HEK293 (cell line): ENCODE data around the gene GNG7.

Experiments used
- KLF1 ChIP-seq: fragments of 450-650 bp; formaldehyde crosslinking; IDR thresholded peaks from 2 replicates; pipeline ENCODE4 v1.5.1; 2016; ENCODE audit warnings: missing biosample characterization, missing genetic modification characterization
- KLF17 ChIP-seq: fragments of 450-650 bp; formaldehyde crosslinking; IDR thresholded peaks from 2 replicates; pipeline ENCODE4 v1.5.1; 2016; ENCODE audit warnings: missing biosample characterization, missing genetic modification characterization
- OSR2 ChIP-seq: fragments of 450-650 bp; formaldehyde crosslinking; IDR thresholded peaks from 2 replicates; pipeline ENCODE4 v1.5.1; 2016; ENCODE audit warnings: missing biosample characterization, missing genetic modification characterization
- PRDM1 ChIP-seq: fragments of 450-650 bp; formaldehyde crosslinking; IDR thresholded peaks from 2 replicates; pipeline ENCODE4; 2016; ENCODE audit warnings: missing biosample characterization, missing genetic modification characterization
- PRDM10 ChIP-seq: fragments of 450-650 bp; formaldehyde crosslinking; IDR thresholded peaks from 2 replicates; pipeline ENCODE4 v1.5.1; 2016; ENCODE audit warnings: missing biosample characterization, missing genetic modification characterization
- WT1 ChIP-seq: fragments of 450-650 bp; formaldehyde crosslinking; IDR thresholded peaks from 2 replicates; pipeline ENCODE4 v1.5.1; 2016; ENCODE audit warnings: missing biosample characterization, missing genetic modification characterization
- YY1 ChIP-seq: fragments of 450-650 bp; formaldehyde crosslinking; IDR thresholded peaks from 2 replicates; pipeline ENCODE4 v1.5.1; 2018; ENCODE audit warnings: missing biosample characterization, missing genetic modification characterization
- ZBTB10 ChIP-seq: fragments of 450-650 bp; formaldehyde crosslinking; IDR thresholded peaks from 2 replicates; pipeline ENCODE4 v1.5.1; 2016; ENCODE audit warnings: missing biosample characterization, missing genetic modification characterization
- ZBTB20 ChIP-seq: fragments of 450-650 bp; formaldehyde crosslinking; IDR thresholded peaks from 2 replicates; pipeline ENCODE4 v1.5.1; 2016; ENCODE audit warnings: missing biosample characterization, missing genetic modification characterization
- ZBTB44 ChIP-seq: fragments of 450-650 bp; IDR thresholded peaks from 2 replicates; pipeline ENCODE4 v1.5.1; 2018; ENCODE audit warnings: missing biosample characterization, mild to moderate bottlenecking, missing genetic modification characterization
- ZNF132 ChIP-seq: fragments of 450-650 bp; formaldehyde crosslinking; IDR thresholded peaks from 2 replicates; pipeline ENCODE4 v1.5.1; 2017; ENCODE audit warnings: missing biosample characterization, missing genetic modification characterization, borderline replicate concordance
- ZNF184 ChIP-seq: fragments of 450-650 bp; IDR thresholded peaks from 2 replicates; pipeline ENCODE4 v1.5.1; 2018; ENCODE audit warnings: missing biosample characterization, mild to moderate bottlenecking, missing genetic modification characterization
- ZNF211 ChIP-seq: fragments of 450-650 bp; formaldehyde crosslinking; IDR thresholded peaks from 2 replicates; pipeline ENCODE4 v1.5.1; 2016; ENCODE audit warnings: low read depth, missing biosample characterization, missing genetic modification characterization
- ZNF214 ChIP-seq: fragments of 450-650 bp; formaldehyde crosslinking; IDR thresholded peaks from 2 replicates; pipeline ENCODE4 v1.5.1; 2017; ENCODE audit warnings: missing biosample characterization, mild to moderate bottlenecking, missing genetic modification characterization, borderline replicate concordance
- ZNF324 ChIP-seq: fragments of 450-650 bp; formaldehyde crosslinking; IDR thresholded peaks from 2 replicates; pipeline ENCODE4 v1.5.1; 2016; ENCODE audit warnings: missing biosample characterization, missing genetic modification characterization
- ZNF341 ChIP-seq: fragments of 450-650 bp; formaldehyde crosslinking; IDR thresholded peaks from 2 replicates; pipeline ENCODE4; 2016; ENCODE audit warnings: low read depth, missing biosample characterization, missing genetic modification characterization
- ZNF513 ChIP-seq: fragments of 450-650 bp; IDR thresholded peaks from 2 replicates; pipeline ENCODE4 v1.5.1; 2018; ENCODE audit warnings: missing biosample characterization, missing genetic modification characterization
- ZNF521 ChIP-seq: fragments of 450-650 bp; formaldehyde crosslinking; IDR thresholded peaks from 2 replicates; pipeline ENCODE4 v1.5.1; 2017; ENCODE audit warnings: missing biosample characterization, mild to moderate bottlenecking, missing genetic modification characterization
- ZNF530 ChIP-seq: fragments of 450-650 bp; formaldehyde crosslinking; IDR thresholded peaks from 2 replicates; pipeline ENCODE4 v1.5.1; 2016; ENCODE audit warnings: low read depth, missing biosample characterization, missing genetic modification characterization
- ZNF596 ChIP-seq: fragments of 450-650 bp; IDR thresholded peaks from 2 replicates; pipeline ENCODE4 v1.5.0; 2018; ENCODE audit warnings: missing biosample characterization, mild to moderate bottlenecking, missing genetic modification characterization, moderate library complexity
- ZNF610 ChIP-seq: fragments of 450-650 bp; formaldehyde crosslinking; IDR thresholded peaks from 2 replicates; pipeline ENCODE4 v1.5.1; 2016; ENCODE audit warnings: missing biosample characterization, missing genetic modification characterization, borderline replicate concordance
- ZNF629 ChIP-seq: fragments of 450-650 bp; formaldehyde crosslinking; IDR thresholded peaks from 2 replicates; pipeline ENCODE4 v1.5.1; 2017; ENCODE audit warnings: missing biosample characterization, missing genetic modification characterization
- ZNF639 ChIP-seq: fragments of 450-650 bp; formaldehyde crosslinking; IDR thresholded peaks from 2 replicates; pipeline ENCODE4 v1.5.1; 2016; ENCODE audit warnings: missing biosample characterization, missing genetic modification characterization
- ZNF645 ChIP-seq: fragments of 450-650 bp; formaldehyde crosslinking; IDR thresholded peaks from 2 replicates; pipeline ENCODE4; 2016; ENCODE audit warnings: missing biosample characterization, missing genetic modification characterization

GNG7 gene

GRCh38 chr19:2475702-2476450 is 226.6 kb downstream of the GNG7 start, which contains the start of gene GADD45B (continued):
- no peak for TF ChIP-seq ZNF214
- peak; percentile 47 for TF ChIP-seq PRDM10 (tag by site-specific recombination)
- peak; percentile 25; the same call in 1 of the 2 replicates for TF ChIP-seq OSR2 (tag by site-specific recombination)
- TF ChIP-seq ZNF645 = peak; percentile 52; the same call in 1 of the 2 replicates
- no peak for TF ChIP-seq WT1 (tag by site-specific recombination)
- TF ChIP-seq ZNF132 (tag by site-specific recombination) = no peak
- no peak for TF ChIP-seq ZNF530 (tag by site-specific recombination)
- peak; percentile 54 for TF ChIP-seq ZNF184 (tag by site-specific recombination)
- peak; percentile 7; the same call in 1 of the 2 replicates for TF ChIP-seq KLF1 (tag by site-specific recombination)
- peak; percentile 47 for TF ChIP-seq ZNF639 (tag by site-specific recombination)
- no peak for TF ChIP-seq ZNF610 (tag by site-specific recombination)
- no peak for TF ChIP-seq ZNF521 (tag by site-specific recombination)
- TF ChIP-seq ZNF629 (tag by site-specific recombination) = 0 out of 2 replicates have a peak, but pooled peaks have one; percentile 5
- TF ChIP-seq ZNF513 (tag by site-specific recombination) = peak; percentile 7; the same call in 1 of the 2 replicates
- TF ChIP-seq ZNF324 (tag by site-specific recombination) = peak; percentile 20; the same call in 1 of the 2 replicates
- peak; percentile 40; the same call in 1 of the 2 replicates for TF ChIP-seq ZBTB44
- no peak for TF ChIP-seq ZBTB20 (tag by site-specific recombination)
- peak; percentile 37; the same call in 1 of the 2 replicates for TF ChIP-seq ZNF341 (tag by site-specific recombination)
- TF ChIP-seq PRDM1 = 0 out of 2 replicates have a peak, but pooled peaks have one; percentile 0
- no peak for TF ChIP-seq ZNF211 (tag by site-specific recombination)
- no peak for TF ChIP-seq ZNF596 (tag by site-specific recombination)
- peak; percentile 21 for TF ChIP-seq KLF17 (tag by site-specific recombination)
- TF ChIP-seq ZBTB10 = peak; percentile 11; the same call in 1 of the 2 replicates
- 0 out of 2 replicates have a peak, but pooled peaks have one; percentile 27 for TF ChIP-seq YY1 (tag by site-specific recombination)
